Measurements from ENCODE around the gene GALE. TPM values are rescaled to one million over a fixed set of nuclear protein-coding genes. Genes with fewer than 3 reads are reported as not detected.

The GALE gene
- total RNA-seq, 1 donor from 2014 or later = 108 TPM

DNA sequence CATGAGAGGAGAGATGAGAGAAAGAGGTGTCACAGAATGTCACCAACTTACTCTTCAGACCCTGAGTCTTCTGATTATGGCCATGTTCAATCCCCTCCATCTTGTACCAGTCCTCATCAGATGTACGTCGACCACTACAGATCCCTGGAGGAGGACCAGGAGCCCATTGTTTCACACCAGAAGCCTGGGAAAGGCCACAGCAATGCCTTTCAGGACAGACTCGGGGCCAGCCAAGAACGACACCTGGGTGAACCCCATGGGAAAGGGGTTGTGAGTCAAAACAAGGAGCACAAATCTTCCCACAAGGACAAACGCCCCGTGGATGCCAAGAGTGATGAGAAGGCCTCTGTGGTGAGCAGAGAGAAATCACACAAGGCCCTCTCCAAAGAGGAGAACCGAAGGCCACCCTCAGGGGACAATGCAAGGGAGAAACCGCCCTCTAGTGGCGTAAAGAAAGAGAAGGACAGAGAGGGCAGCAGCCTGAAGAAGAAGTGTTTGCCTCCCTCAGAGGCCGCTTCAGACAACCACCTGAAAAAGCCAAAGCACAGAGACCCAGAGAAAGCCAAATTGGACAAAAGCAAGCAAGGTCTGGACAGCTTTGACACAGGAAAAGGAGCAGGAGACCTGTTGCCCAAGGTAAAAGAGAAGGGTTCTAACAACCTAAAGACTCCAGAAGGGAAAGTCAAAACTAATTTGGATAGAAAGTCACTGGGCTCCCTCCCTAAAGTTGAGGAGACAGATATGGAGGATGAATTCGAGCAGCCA, 49.3 kb downstream of the GALE start:
- TF ChIP-seq, protein P1, sequence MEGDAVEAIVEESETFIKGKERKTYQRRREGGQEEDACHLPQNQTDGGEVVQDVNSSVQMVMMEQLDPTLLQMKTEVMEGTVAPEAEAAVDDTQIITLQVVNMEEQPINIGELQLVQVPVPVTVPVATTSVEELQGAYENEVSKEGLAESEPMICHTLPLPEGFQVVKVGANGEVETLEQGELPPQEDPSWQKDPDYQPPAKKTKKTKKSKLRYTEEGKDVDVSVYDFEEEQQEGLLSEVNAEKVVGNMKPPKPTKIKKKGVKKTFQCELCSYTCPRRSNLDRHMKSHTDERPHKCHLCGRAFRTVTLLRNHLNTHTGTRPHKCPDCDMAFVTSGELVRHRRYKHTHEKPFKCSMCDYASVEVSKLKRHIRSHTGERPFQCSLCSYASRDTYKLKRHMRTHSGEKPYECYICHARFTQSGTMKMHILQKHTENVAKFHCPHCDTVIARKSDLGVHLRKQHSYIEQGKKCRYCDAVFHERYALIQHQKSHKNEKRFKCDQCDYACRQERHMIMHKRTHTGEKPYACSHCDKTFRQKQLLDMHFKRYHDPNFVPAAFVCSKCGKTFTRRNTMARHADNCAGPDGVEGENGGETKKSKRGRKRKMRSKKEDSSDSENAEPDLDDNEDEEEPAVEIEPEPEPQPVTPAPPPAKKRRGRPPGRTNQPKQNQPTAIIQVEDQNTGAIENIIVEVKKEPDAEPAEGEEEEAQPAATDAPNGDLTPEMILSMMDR (IDR thresholded peaks at IDR 0.05; ENCODE audit: insufficient read depth, low read length, severe bottlenecking) = peak; percentile 88
- DNase-seq (ENCODE audit: low read depth) = peak; percentile 30
- Histone ChIP-seq H3K36me3 (ENCODE audit: control insufficient read depth, insufficient read depth, low read length) (peaks cover 38% of the 10 kb centered on the region), H3K4me3 (ENCODE audit: low read depth, low read length) (no peak overlapping the region), H3K27me3 (ENCODE audit: control insufficient read depth, insufficient read depth, low read length) (no peaks in the 10 kb centered on the region)
- FAIRE-seq = no peak

DNA sequence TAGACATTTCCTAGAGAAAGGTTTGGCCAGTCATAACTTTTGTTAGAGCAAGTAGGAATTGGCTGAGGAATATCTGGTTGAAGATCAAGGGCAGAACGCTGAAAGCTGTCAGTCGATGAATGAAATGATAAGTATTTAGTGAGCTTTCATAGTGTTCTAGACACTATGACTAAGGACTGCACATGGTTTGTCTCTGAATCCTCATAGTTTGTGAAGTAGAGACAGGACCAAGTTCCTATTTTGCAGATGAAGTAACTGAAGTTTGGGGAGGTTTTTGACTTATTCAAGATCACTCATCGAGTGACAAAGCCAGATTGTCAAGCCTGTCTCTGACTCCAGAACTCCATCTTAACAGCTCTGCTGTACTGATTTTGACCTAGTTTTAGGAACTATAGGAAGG, 52.5 kb downstream of the GALE start:
- FAIRE-seq = no peak

More for the DNA sequence above, 52.5 kb downstream of the GALE start:
- Histone ChIP-seq H3K4me3 (ENCODE audit: low read depth, low read length) (no peak overlapping the region), H3K36me3 (ENCODE audit: control insufficient read depth, insufficient read depth, low read length) (peaks cover 20% of the 10 kb centered on the region), H3K27me3 (ENCODE audit: control insufficient read depth, insufficient read depth, low read length) (no peaks in the 10 kb centered on the region)
- no peak for DNase-seq (ENCODE audit: low read depth)
- TF ChIP-seq, protein P1 (IDR thresholded peaks at IDR 0.05; ENCODE audit: insufficient read depth, low read length, severe bottlenecking) = no peak

Other genes with a start within 250 kb of the GALE start
- gene ID3, start 241.3 kb downstream of the GALE start, total RNA-seq = 36.5 and 47.4 TPM in 2 replicates
- 1,896 and 1,988 TPM in 2 replicates for gene RPL11, start 108.9 kb downstream of the GALE start, total RNA-seq
- 16.8 and 19.6 TPM in 2 replicates for gene ELOA, start 57.3 kb downstream of the GALE start, total RNA-seq
- 54.2 and 66.1 TPM in 2 replicates for gene PITHD1, start 22.3 kb downstream of the GALE start, total RNA-seq
- gene LYPLA2, start 9.6 kb downstream of the GALE start, total RNA-seq = 41.9 and 42.6 TPM in 2 replicates
- gene HMGCL, start 24.7 kb upstream of the GALE start, total RNA-seq = 46.6 and 69.9 TPM in 2 replicates
- 21.1 and 24.7 TPM in 2 replicates for gene FUCA1, start 67.5 kb upstream of the GALE start, total RNA-seq
- gene CNR2, start 112.6 kb upstream of the GALE start, total RNA-seq = not detected in 2 replicates
- 87.9 and 89.8 TPM in 2 replicates for gene PNRC2, start 159.1 kb upstream of the GALE start, total RNA-seq
- 52.1 and 53.4 TPM in 2 replicates for gene SRSF10, start 179.6 kb upstream of the GALE start, total RNA-seq

Data from bronchial epithelial cell (primary cell).